Stimulated activated CD8-positive, alpha-beta memory T cell treated with anti-CD3 and anti-CD28 coated beads, Interleukin-7, amount 100 ng/mL, for 24 hours (primary cell): ENCODE measurements around the gene CYP1B1.
"Not testable (repeated sequence)": the region's sequence is repeated elsewhere in the genome, so short reads cannot be mapped to it uniquely, and the experiment has no call there.

Source experiments
- DNase-seq: peaks from one replicate; pipeline ENCODE4 v3.0.0-alpha.2; 2020; ENCODE audit warnings: low read depth

CYP1B1 gene

GRCh38 chr2:38098421-38099098 lies 22.6 kb upstream of the CYP1B1 start:
- DNase-seq, result no peak

- DNase-seq, result no peak
These were observed 22.0 kb upstream of the CYP1B1 start for GRCh38 chr2:38097988-38098385.

GRCh38 chr2:38097258-38097987 lies 21.5 kb upstream of the CYP1B1 start:
- no peak for DNase-seq

GRCh38 chr2:38095996-38096861 lies 20.3 kb upstream of the CYP1B1 start:
- no peak for DNase-seq

GRCh38 chr2:38095079-38095995 lies 19.4 kb upstream of the CYP1B1 start:
- no peak for DNase-seq

GRCh38 chr2:38093527-38094165 lies 17.7 kb upstream of the CYP1B1 start:
- DNase-seq, result no peak

- DNase-seq, result no peak
These were observed 16.4 kb upstream of the CYP1B1 start for GRCh38 chr2:38092196-38092902.

GRCh38 chr2:38091760-38092159 lies 15.8 kb upstream of the CYP1B1 start:
- no peak for DNase-seq

GRCh38 chr2:38090928-38091327 lies 15.0 kb upstream of the CYP1B1 start:
- DNase-seq, result no peak

GRCh38 chr2:38090212-38090611 lies 14.3 kb upstream of the CYP1B1 start:
- not testable (repeated sequence) for DNase-seq

- not testable (repeated sequence) for DNase-seq
These were observed 10.2 kb upstream of the CYP1B1 start for GRCh38 chr2:38085998-38086698.

GRCh38 chr2:38084556-38084955 lies 8.6 kb upstream of the CYP1B1 start:
- DNase-seq, result not testable (repeated sequence)

GRCh38 chr2:38082727-38083126 lies 6.8 kb upstream of the CYP1B1 start:
- DNase-seq, result not testable (repeated sequence)

- no peak for DNase-seq
These were observed 4.4 kb upstream of the CYP1B1 start for GRCh38 chr2:38080346-38080745.

GRCh38 chr2:38079116-38080052 lies 3.4 kb upstream of the CYP1B1 start:
- no peak for DNase-seq

GRCh38 chr2:38077431-38077769 lies 1.4 kb upstream of the CYP1B1 start:
- DNase-seq, result no peak

GRCh38 chr2:38076710-38077430 lies 919 bp upstream of the CYP1B1 start:
- peak; percentile 56 for DNase-seq

- DNase-seq, result peak; percentile 20
These were observed 280 bp upstream of the CYP1B1 start for GRCh38 chr2:38076152-38076709.
